Activated naive CD4-positive, alpha-beta T cell treated with anti-CD3 and anti-CD28 coated beads for 36 hours (primary cell): Measurements from ENCODE around the gene CDX2. TPM values are rescaled to one million over a fixed set of nuclear protein-coding genes. Genes with fewer than 3 reads are reported as not detected.

ENCODE experiments used
- CTCF ChIA-PET: fragments of 350-600 bp; sonication (Branson Sonifier 250); formaldehyde crosslinking; loops from one replicate; lab custom pipeline; 2021; ENCODE audit warnings: antibody characterized with exemption; lab: Charles Lee
- DNase-seq: peaks from one replicate; pipeline ENCODE4 v3.0.0-alpha.2; 2020
- H3K27ac Mint-ChIP-seq: one replicate; pipeline ENCODE4 v1.8.0; 2021; ENCODE audit warnings: mild to moderate bottlenecking, mixed read lengths
- H3K27me3 Mint-ChIP-seq: one replicate; pipeline ENCODE4 v1.8.0; 2021; ENCODE audit warnings: low read depth, mixed read lengths
- H3K36me3 Mint-ChIP-seq: one replicate; pipeline ENCODE4 v1.8.0; 2021; ENCODE audit warnings: low read depth, mixed read lengths
- H3K4me1 Mint-ChIP-seq: one replicate; pipeline ENCODE4 v1.8.0; 2021; ENCODE audit warnings: low read depth, mixed read lengths
- H3K4me3 Mint-ChIP-seq: one replicate; pipeline ENCODE4 v1.8.0; 2021; ENCODE audit warnings: mild to moderate bottlenecking, moderate library complexity, mixed read lengths
- H3K9me3 Mint-ChIP-seq: one replicate; pipeline ENCODE4 v1.8.0; 2021; ENCODE audit warnings: mixed read lengths
- intact Hi-C: fragments of 100-400 bp; cut with micrococcal nuclease; formaldehyde crosslinking; loops from one replicate; pipeline ENCODE4 v1.15.1; 2023
- total RNA-seq, 2 experiments: library from RNA; stranded (reverse); gene quantifications; one replicate each; pipeline ENCODE4 v1.2.3, GENCODE V29; 2021

Gene CDX2
- total RNA-seq, 2 experiments from 2014 or later: not detected

GRCh38 chr13:27962128-27962841 lies 6.8 kb downstream of the CDX2 start:
- H3K27ac Mint-ChIP-seq: no peak overlapping the region
- CTCF ChIA-PET: interaction anchor here (1.0 to 1.9 kb wide), 4 partner anchors 9 to 140 kb away, joined by 3 to 7 read pairs (median 3); no protein-coding TSS in a partner anchor
- H3K36me3 Mint-ChIP-seq: no peaks in the 10 kb centered on the region
- H3K27me3 Mint-ChIP-seq: peaks cover 75% of the 10 kb centered on the region
- no peak for DNase-seq
- intact Hi-C loops: no loop called here
- no peaks in the 10 kb centered on the region for H3K9me3 Mint-ChIP-seq
- peaks cover 11% of the 10 kb centered on the region for H3K4me1 Mint-ChIP-seq
- no peak overlapping the region for H3K4me3 Mint-ChIP-seq

GRCh38 chr13:27961227-27962085 lies 7.7 kb downstream of the CDX2 start:
- Mint-ChIP-seq H3K27ac (no peak overlapping the region), H3K4me1 (peaks cover 9% of the 10 kb centered on the region), H3K36me3 (no peaks in the 10 kb centered on the region), H3K27me3 (peaks cover 75% of the 10 kb centered on the region), H3K4me3 (no peak overlapping the region), H3K9me3 (no peaks in the 10 kb centered on the region)
- CTCF ChIA-PET: interaction anchor here (1.0 to 1.9 kb wide), 7 partner anchors 10 to 587 kb away, joined by 3 to 7 read pairs (median 3); no protein-coding TSS in a partner anchor
- intact Hi-C loops: no loop called here
- DNase-seq: no peak

GRCh38 chr13:27960362-27961226 lies 8.5 kb downstream of the CDX2 start:
- Mint-ChIP-seq H3K9me3 (no peaks in the 10 kb centered on the region), H3K36me3 (no peaks in the 10 kb centered on the region)
- DNase-seq: peak; percentile 64

GRCh38 chr13:27959976-27960361 lies 9.1 kb downstream of the CDX2 start:
- Mint-ChIP-seq H3K36me3 (no peaks in the 10 kb centered on the region), H3K27me3 (peaks cover 73% of the 10 kb centered on the region), H3K27ac (no peak overlapping the region), H3K9me3 (no peaks in the 10 kb centered on the region), H3K4me3 (peak overlapping the region; percentile 16), H3K4me1 (peaks cover 6% of the 10 kb centered on the region)
- CTCF ChIA-PET: interaction anchor here (0.7 to 1.7 kb wide), 5 partner anchors 21 to 585 kb away, joined by 3 to 5 read pairs (median 3); no protein-coding TSS in a partner anchor
- DNase-seq: no peak
- intact Hi-C loops: no loop called here

More at GRCh38 chr13:27960362-27961226, 8.5 kb downstream of the CDX2 start:
- CTCF ChIA-PET: interaction anchor here (0.7 to 1.7 kb wide), 5 partner anchors 14 to 586 kb away, joined by 3 to 5 read pairs (median 3); no protein-coding TSS in a partner anchor
- Mint-ChIP-seq H3K27ac (no peak overlapping the region), H3K4me1 (peaks cover 6% of the 10 kb centered on the region), H3K27me3 (peaks cover 73% of the 10 kb centered on the region), H3K4me3 (peak overlapping the region; percentile 42)
- intact Hi-C loops: no loop called here

- peaks cover 14% of the 10 kb centered on the region for H3K4me1 Mint-ChIP-seq
- H3K27me3 Mint-ChIP-seq: peaks cover 68% of the 10 kb centered on the region
- no peak for DNase-seq
- H3K27ac Mint-ChIP-seq: no peak overlapping the region
- no peaks in the 10 kb centered on the region for H3K9me3 Mint-ChIP-seq
- intact Hi-C loops: no loop called here
- no peaks in the 10 kb centered on the region for H3K36me3 Mint-ChIP-seq
- no peak overlapping the region for H3K4me3 Mint-ChIP-seq
- CTCF ChIA-PET: interaction anchor here (0.6 to 9.6 kb wide), 6 partner anchors 8 to 1031 kb away, joined by 3 to 155 read pairs (median 4); no protein-coding TSS in a partner anchor
Observed at GRCh38 chr13:27956576-27957300, 12.4 kb downstream of the CDX2 start.

- H3K27me3 Mint-ChIP-seq: peaks cover 66% of the 10 kb centered on the region
- DNase-seq: no peak
- H3K27ac Mint-ChIP-seq: no peak overlapping the region
- no peaks in the 10 kb centered on the region for H3K9me3 Mint-ChIP-seq
- peaks cover 10% of the 10 kb centered on the region for H3K4me1 Mint-ChIP-seq
- CTCF ChIA-PET: interaction anchor here (0.6 to 9.6 kb wide), 12 partner anchors 14 to 581 kb away, joined by 3 to 155 read pairs (median 4); partner anchors contain the start of genes CDX2 and PDX1
- intact Hi-C loops: loop anchor here (2.0 kb wide), 1 partner anchor 36 kb away; the partner anchor contains the start of gene PDX1
- no peaks in the 10 kb centered on the region for H3K36me3 Mint-ChIP-seq
- no peak overlapping the region for H3K4me3 Mint-ChIP-seq
Observed at GRCh38 chr13:27955014-27955591, 14.0 kb downstream of the CDX2 start.

- H3K27ac Mint-ChIP-seq: no peak overlapping the region
- DNase-seq: no peak
- H3K27me3 Mint-ChIP-seq: peaks cover 64% of the 10 kb centered on the region
- H3K4me1 Mint-ChIP-seq: peaks cover 8% of the 10 kb centered on the region
- peak overlapping the region; percentile 69 for H3K4me3 Mint-ChIP-seq
- intact Hi-C loops: loop anchor here (1.0 to 5.0 kb wide), 3 partner anchors 36 to 577 kb away; partner anchors contain the start of gene PDX1
- H3K36me3 Mint-ChIP-seq: no peaks in the 10 kb centered on the region
- CTCF ChIA-PET: interaction anchor here (0.6 to 9.6 kb wide), 18 partner anchors 11 to 866 kb away, joined by 3 to 155 read pairs (median 4); partner anchors contain the start of genes CDX2 and PDX1
- no peaks in the 10 kb centered on the region for H3K9me3 Mint-ChIP-seq
Observed at GRCh38 chr13:27954406-27954851, 14.7 kb downstream of the CDX2 start.

- no peak overlapping the region for H3K27ac Mint-ChIP-seq
- peak overlapping the region; percentile 69 for H3K4me3 Mint-ChIP-seq
- intact Hi-C loops: loop anchor here (1.0 to 5.0 kb wide), 4 partner anchors 35 to 577 kb away; partner anchors contain the start of gene PDX1
Observed at GRCh38 chr13:27953676-27954405, 15.3 kb downstream of the CDX2 start.

GRCh38 chr13:27952876-27953675 lies 16.0 kb downstream of the CDX2 start:
- intact Hi-C loops: loop anchor here (1.0 to 5.0 kb wide), 2 partner anchors 84 to 576 kb away; no protein-coding TSS in a partner anchor
- DNase-seq: no peak
- no peaks in the 10 kb centered on the region for H3K9me3 Mint-ChIP-seq
- no peaks in the 10 kb centered on the region for H3K36me3 Mint-ChIP-seq
- H3K27me3 Mint-ChIP-seq: peaks cover 54% of the 10 kb centered on the region
- CTCF ChIA-PET: interaction anchor here (0.9 to 9.6 kb wide), 15 partner anchors 10 to 591 kb away, joined by 3 to 155 read pairs (median 4); partner anchors contain the start of gene PDX1
- H3K4me3 Mint-ChIP-seq: peak overlapping the region; percentile 47
- H3K4me1 Mint-ChIP-seq: peaks cover 8% of the 10 kb centered on the region
- no peak overlapping the region for H3K27ac Mint-ChIP-seq

More at GRCh38 chr13:27953676-27954405, 15.3 kb downstream of the CDX2 start:
- H3K36me3 Mint-ChIP-seq: no peaks in the 10 kb centered on the region
- CTCF ChIA-PET: interaction anchor here (0.6 to 9.6 kb wide), 17 partner anchors 11 to 867 kb away, joined by 3 to 155 read pairs (median 4); partner anchors contain the start of genes CDX2 and PDX1
- H3K4me1 Mint-ChIP-seq: peaks cover 8% of the 10 kb centered on the region
- DNase-seq: peak; percentile 71
- peaks cover 60% of the 10 kb centered on the region for H3K27me3 Mint-ChIP-seq
- no peaks in the 10 kb centered on the region for H3K9me3 Mint-ChIP-seq
